ENCODE measurements around the gene CYFIP2. TPM values are rescaled to one million over a fixed set of nuclear protein-coding genes. Genes with fewer than 3 reads are reported as not detected.

Gene CYFIP2
- total RNA-seq, 1 experiment from 2014 or later = 74.7 TPM

GRCh38 chr5:157233515-157233914 is 32.4 kb upstream of the CYFIP2 start:
- no peaks in the 10 kb centered on the region for H3K79me1 ChIP-seq (ENCODE audit: insufficient read depth, low read depth, low read length, poor library complexity, severe bottlenecking)
- H3K23ac ChIP-seq (ENCODE audit: insufficient read length, low read depth, low read length) = no peak overlapping the region
- Mint-ChIP-seq H3K4me1 (0 out of 4 replicates have a peak, but pooled peaks cover 0 to 2% of the 10 kb centered on the region in 2 experiments), H3K9me3 (no peaks in the 10 kb centered on the region), H3K27ac (no peak overlapping the region), H3K27me3 (ENCODE audit: low read depth) (no peaks in the 10 kb centered on the region), H3K4me3 (no peak overlapping the region), H3K36me3 (ENCODE audit: insufficient read depth in 1 of 3, low read depth in 3 of 3) (no peaks in the 10 kb centered on the region)
- H4K8ac ChIP-seq (replicated peaks; ENCODE audit: insufficient read length, low read depth, low read length) = no peak overlapping the region
- H2AFZ ChIP-seq (ENCODE audit: low read length) = no peak overlapping the region
- no peak overlapping the region for H2BK15ac ChIP-seq (ENCODE audit: low read depth, low read length)
- no peak overlapping the region for H3K9ac ChIP-seq (ENCODE audit: extremely low read depth, insufficient read length, low read length)
- no peak overlapping the region for H2BK120ac ChIP-seq (ENCODE audit: low read depth, low read length, poor library complexity, severe bottlenecking)
- no peak overlapping the region for H3K14ac ChIP-seq (ENCODE audit: insufficient read depth, low read length)
- WGBS (ENCODE audit: extremely low coverage, insufficient read length, low lambda C conversion rate) = no CpG with 5 or more reads among the region's 3 CpGs
- no peaks in the 10 kb centered on the region for H3K79me2 ChIP-seq (ENCODE audit: insufficient read depth, low read length)
- H3K56ac ChIP-seq (ENCODE audit: insufficient read length, low read depth, low read length) = no peak overlapping the region
- no peak overlapping the region for H2BK12ac ChIP-seq (ENCODE audit: insufficient read length, low read depth, low read length)
- no peaks in the 10 kb centered on the region for H3K27me3 ChIP-seq (ENCODE audit: insufficient read depth, low read length)
- no peaks in the 10 kb centered on the region for H3K23me2 ChIP-seq (ENCODE audit: insufficient read length, low read depth, low read length, poor library complexity, severe bottlenecking)
- no peaks in the 10 kb centered on the region for H3K9me3 ChIP-seq (ENCODE audit: control insufficient read depth, low read depth, low read length)
- H3K4ac ChIP-seq (ENCODE audit: low read depth, low read length) = no peak overlapping the region
- no peak overlapping the region for H4K5ac ChIP-seq (ENCODE audit: insufficient read length, low read depth, low read length)
- no peak overlapping the region for H3K18ac ChIP-seq (ENCODE audit: insufficient read length, low read depth, low read length)
- H3K27ac ChIP-seq (ENCODE audit: insufficient read length, low read depth, low read length) = no peak overlapping the region
- no peaks in the 10 kb centered on the region for H4K20me1 ChIP-seq (ENCODE audit: control insufficient read depth, insufficient read depth, insufficient read length)
- no peak overlapping the region for H3K4me2 ChIP-seq (ENCODE audit: insufficient read depth, insufficient read length, low read length)
- no peak overlapping the region for H2BK20ac ChIP-seq (ENCODE audit: low read depth, low read length, poor library complexity, severe bottlenecking)
- H2BK5ac ChIP-seq (ENCODE audit: insufficient read length, low read length) = no peak overlapping the region
- H3T11ph ChIP-seq (ENCODE audit: low read length) = no peak overlapping the region
- H3K4me1 ChIP-seq (ENCODE audit: insufficient read depth, low read length) = no peaks in the 10 kb centered on the region
- no peak overlapping the region for H2AK5ac ChIP-seq (ENCODE audit: insufficient read length, low read length)
- H4K91ac ChIP-seq (ENCODE audit: insufficient read length, low read depth, low read length) = no peak overlapping the region
- no peak for DNase-seq
- TF ChIP-seq CTCF (conservative IDR thresholded peaks at IDR 0.05) = no peak
